AG04450 (cell line): ENCODE measurements around the gene NFIB. TPM values are rescaled to one million over a fixed set of nuclear protein-coding genes. Genes with fewer than 3 reads are reported as not detected.

ENCODE experiments used
- CTCF ChIA-PET: fragments of 300-600, 350-600 bp; formaldehyde crosslinking; extraction: SDS; loops from one replicate; lab custom pipeline; 2022; ENCODE audit warnings: antibody characterized with exemption, inconsistent platforms; lab: Charles Lee
- POLR2A ChIA-PET: fragments of 350-600 bp; formaldehyde crosslinking; extraction: SDS; loops from one replicate; lab custom pipeline; 2021; ENCODE audit warnings: antibody characterized with exemption, inconsistent platforms; lab: Yijun Ruan, JAX
- DNase-seq: peaks from one replicate; pipeline ENCODE4 v3.0.0-alpha.2; 2011; ENCODE audit warnings: low read depth, low spot score
- H3K27ac ChIP-seq: one replicate; pipeline ENCODE4 v1.5.1; 2012; ENCODE audit warnings: low read depth, low read length, control low read depth
- H3K27me3 ChIP-seq: one replicate; pipeline ENCODE4 v1.6.0; 2012; ENCODE audit warnings: low read length; ENCODE audit not compliant: control insufficient read depth, insufficient read depth
- H3K4me3 ChIP-seq: 2 replicates; pipeline ENCODE4 v1.5.1; 2011; ENCODE audit warnings: mild to moderate bottlenecking, low read depth, low read length, control low read depth
- H3K9me3 ChIP-seq: 2 replicates; pipeline ENCODE4 v1.5.1; 2012; ENCODE audit warnings: low read length; ENCODE audit not compliant: control insufficient read depth, insufficient read depth
- CTCF ChIP-seq: IDR thresholded peaks from 2 replicates; pipeline ENCODE4 v1.5.1; 2011; ENCODE audit warnings: low read depth, low read length, control low read depth, inconsistent platforms
- polyA plus RNA-seq: library from polyadenylated mRNA; depleted of rRNA; stranded (reverse); fragments of >200 nt; gene quantifications from 2 replicates; pipeline ENCODE4 v1.2.3, GENCODE V29; 2011

NFIB gene
- polyA plus RNA-seq, 1 experiment = 2.2 TPM

GRCh38 chr9:14315875-14316601 is 2.1 kb upstream of the NFIB start:
- ChIA-PET POLR2A (no interaction called here), CTCF (interaction anchor here (0.6 kb wide), 1 partner anchor 28 kb away, joined by 7 read pairs; no protein-coding TSS in a partner anchor)
- Histone ChIP-seq H3K9me3 (no peaks in the 10 kb centered on the region), H3K4me3 (peak overlapping the region; percentile 52), H3K27me3 (peaks cover 35% of the 10 kb centered on the region), H3K27ac (no peak overlapping the region)
- TF ChIP-seq CTCF = no peak
- no peak for DNase-seq

GRCh38 chr9:14314929-14315874 is 1.3 kb upstream of the NFIB start:
- DNase-seq = no peak
- Histone ChIP-seq H3K27me3 (peaks cover 33% of the 10 kb centered on the region), H3K9me3 (no peaks in the 10 kb centered on the region), H3K4me3 (peak overlapping the region; percentile 64), H3K27ac (no peak overlapping the region)
- CTCF ChIA-PET = no interaction called here
- POLR2A ChIA-PET = interaction anchor here (0.6 kb wide), 1 partner anchor 212 kb away, joined by 9 read pairs; no protein-coding TSS in a partner anchor
- no peak for TF ChIP-seq CTCF

GRCh38 chr9:14314424-14314928 is 535 bp upstream of the NFIB start:
- POLR2A ChIA-PET = interaction anchor here (0.6 kb wide), 1 partner anchor 212 kb away, joined by 9 read pairs; no protein-coding TSS in a partner anchor
- Histone ChIP-seq H3K27ac (no peak overlapping the region), H3K9me3 (no peaks in the 10 kb centered on the region), H3K4me3 (peak overlapping the region; percentile 64), H3K27me3 (peaks cover 33% of the 10 kb centered on the region)
- no peak for TF ChIP-seq CTCF
- no peak for DNase-seq
- CTCF ChIA-PET = no interaction called here

GRCh38 chr9:14313378-14313940 is 482 bp downstream of the NFIB start:
- POLR2A ChIA-PET = no interaction called here
- CTCF ChIA-PET = no interaction called here
- peak overlapping the region; percentile 64 for H3K4me3 ChIP-seq
- H3K27me3 ChIP-seq = peaks cover 33% of the 10 kb centered on the region
- peak overlapping the region; percentile 24 for H3K27ac ChIP-seq
- TF ChIP-seq CTCF = no peak
- H3K9me3 ChIP-seq = no peaks in the 10 kb centered on the region
- no peak for DNase-seq
